Neuronal stem cell (in vitro differentiated cells): Measurements from ENCODE around the gene RARB.

ENCODE experiments used
- DNase-seq: peaks from one replicate; pipeline ENCODE4 v3.0.0-alpha.2; 2013; ENCODE audit warnings: low spot score
- H2AFZ ChIP-seq: one replicate; pipeline ENCODE4 v1.6.1; 2013; ENCODE audit warnings: mild to moderate bottlenecking, low read length, inconsistent platforms
- H2AK5ac ChIP-seq: 2 replicates; pipeline ENCODE4 v1.6.1; 2013; ENCODE audit warnings: low read depth, mild to moderate bottlenecking, inconsistent platforms, low read length, moderate library complexity, mixed read lengths
- H2BK120ac ChIP-seq: 2 replicates; pipeline ENCODE4 v1.6.1; 2013; ENCODE audit warnings: low read depth, mild to moderate bottlenecking, inconsistent platforms, low read length, moderate library complexity, mixed read lengths
- H2BK12ac ChIP-seq: one replicate; pipeline ENCODE4 v1.6.1; 2013; ENCODE audit warnings: low read length, inconsistent platforms
- H2BK15ac ChIP-seq: 2 replicates; pipeline ENCODE4 v1.6.1; 2013; ENCODE audit warnings: mild to moderate bottlenecking, low read length, inconsistent platforms, mixed read lengths
- H2BK5ac ChIP-seq: one replicate; pipeline ENCODE4 v1.6.1; 2013; ENCODE audit warnings: inconsistent platforms, mild to moderate bottlenecking, low read length, moderate library complexity
- H3K14ac ChIP-seq: one replicate; pipeline ENCODE4 v1.6.1; 2013; ENCODE audit warnings: low read length, inconsistent platforms
- H3K18ac ChIP-seq: 2 replicates; pipeline ENCODE4 v1.6.1; 2013; ENCODE audit warnings: low read length, inconsistent platforms
- H3K23ac ChIP-seq: 2 replicates; pipeline ENCODE4 v1.6.1; 2013; ENCODE audit warnings: low read depth, mild to moderate bottlenecking, mixed read lengths, low read length, inconsistent platforms; ENCODE audit not compliant: poor library complexity
- H3K27ac ChIP-seq: replicated peaks from 3 replicates; pipeline ENCODE4 v1.5.1; 2013; ENCODE audit warnings: low read length, inconsistent platforms
- H3K27me3 ChIP-seq, 3 experiments: 2 replicates each; pipeline ENCODE4 v1.6.1; 2013; ENCODE audit warnings: low read length in 3 of 3, mild to moderate bottlenecking in 2 of 3, inconsistent platforms in 1 of 3, low read depth in 1 of 3, mixed read lengths in 1 of 3, moderate library complexity in 1 of 3; ENCODE audit not compliant: control insufficient read depth in 3 of 3, insufficient read depth in 3 of 3
- H3K36me3 ChIP-seq, 2 donors: replicated peaks in 1 of 2; 2 replicates each; pipeline ENCODE4 v1.6.1; 2013; ENCODE audit warnings: low read length in 2 of 2; ENCODE audit not compliant: control insufficient read depth in 2 of 2, insufficient read depth in 2 of 2
- H3K4ac ChIP-seq: 2 replicates; pipeline ENCODE4 v1.6.1; 2013; ENCODE audit warnings: inconsistent platforms, mild to moderate bottlenecking, low read length, moderate library complexity
- H3K4me1 ChIP-seq, 2 donors: 1 replicate in 1 of 2; 2 replicates in 1 of 2; pipeline ENCODE4 v1.6.1; 2013; ENCODE audit warnings: low read length in 2 of 2, low read depth in 1 of 2; ENCODE audit not compliant: control insufficient read depth in 2 of 2, insufficient read depth in 1 of 2
- H3K4me2 ChIP-seq: one replicate; pipeline ENCODE4 v1.6.1; 2013; ENCODE audit warnings: mild to moderate bottlenecking, low read length, inconsistent platforms; ENCODE audit not compliant: insufficient read depth, poor library complexity, severe bottlenecking
- H3K4me3 ChIP-seq, 2 donors: 2 replicates each; pipeline ENCODE4 v1.5.1; 2013; ENCODE audit warnings: low read length in 2 of 2, mild to moderate bottlenecking in 2 of 2, inconsistent platforms in 1 of 2, moderate library complexity in 1 of 2
- H3K79me1 ChIP-seq: one replicate; pipeline ENCODE4 v1.6.1; 2013; ENCODE audit warnings: low read depth, mild to moderate bottlenecking, inconsistent platforms, low read length, moderate library complexity
- H3K9ac ChIP-seq: one replicate; pipeline ENCODE4 v1.6.1; 2013; ENCODE audit warnings: mild to moderate bottlenecking, low read depth, low read length, inconsistent platforms; ENCODE audit not compliant: poor library complexity
- H3K9me3 ChIP-seq, 2 donors: replicated peaks in 1 of 2; 2 replicates each; pipeline versions ENCODE3 to v1.6.1; 2013; ENCODE audit warnings: low read length in 2 of 2, mild to moderate bottlenecking in 2 of 2, inconsistent platforms in 1 of 2, low read depth in 1 of 2, mixed read lengths in 1 of 2, moderate library complexity in 1 of 2; ENCODE audit not compliant: control insufficient read depth in 2 of 2, insufficient read depth in 1 of 2
- H4K8ac ChIP-seq: one replicate; pipeline ENCODE4 v1.6.1; 2013; ENCODE audit warnings: low read depth, mild to moderate bottlenecking, inconsistent platforms, low read length, moderate library complexity
- H4K91ac ChIP-seq: one replicate; pipeline ENCODE4 v1.6.1; 2013; ENCODE audit warnings: low read length, low read depth, mild to moderate bottlenecking, inconsistent platforms; ENCODE audit not compliant: poor library complexity
- WGBS, 2 donors: extraction: QIAGEN DNeasy Blood & Tissue Kit; methylation state at CpG; one replicate each; pipeline ENCODE4 v1.1.7; 2013; ENCODE audit warnings: missing lambda C conversion rate in 2 of 2, mixed read lengths in 1 of 2; ENCODE audit not compliant: insufficient read length in 2 of 2, insufficient replicate concordance in 1 of 2; ENCODE audit errors: extremely low coverage in 2 of 2; 5-methylcytosine and 5-hydroxymethylcytosine counted together

Gene RARB

GRCh38 chr3:25547103-25547502, 119.0 kb downstream of the RARB start:
- Histone ChIP-seq H3K23ac (no peak overlapping the region), H2BK120ac (no peak overlapping the region), H3K79me1 (no peaks in the 10 kb centered on the region), H3K9me3 (no peaks in the 10 kb centered on the region), H3K4me2 (no peak overlapping the region), H3K9ac (no peak overlapping the region), H3K36me3 (no peaks in the 10 kb centered on the region), H3K4me3 (no peak overlapping the region), H3K4ac (no peak overlapping the region), H2BK5ac (no peak overlapping the region), H3K14ac (no peak overlapping the region), H4K8ac (no peak overlapping the region), H3K27ac (no peak overlapping the region), H2AFZ (no peak overlapping the region), H3K27me3 (no peaks in the 10 kb centered on the region), H4K91ac (no peak overlapping the region), H2AK5ac (no peak overlapping the region), H2BK15ac (no peak overlapping the region), H3K4me1 (peaks cover 0 to 5% of the 10 kb centered on the region in 2 donors), H3K18ac (no peak overlapping the region), H2BK12ac (no peak overlapping the region)
- DNase-seq, result no peak
- WGBS, 2 donors, result no CpG with 5 or more reads among the region's 1 CpG

DNA sequence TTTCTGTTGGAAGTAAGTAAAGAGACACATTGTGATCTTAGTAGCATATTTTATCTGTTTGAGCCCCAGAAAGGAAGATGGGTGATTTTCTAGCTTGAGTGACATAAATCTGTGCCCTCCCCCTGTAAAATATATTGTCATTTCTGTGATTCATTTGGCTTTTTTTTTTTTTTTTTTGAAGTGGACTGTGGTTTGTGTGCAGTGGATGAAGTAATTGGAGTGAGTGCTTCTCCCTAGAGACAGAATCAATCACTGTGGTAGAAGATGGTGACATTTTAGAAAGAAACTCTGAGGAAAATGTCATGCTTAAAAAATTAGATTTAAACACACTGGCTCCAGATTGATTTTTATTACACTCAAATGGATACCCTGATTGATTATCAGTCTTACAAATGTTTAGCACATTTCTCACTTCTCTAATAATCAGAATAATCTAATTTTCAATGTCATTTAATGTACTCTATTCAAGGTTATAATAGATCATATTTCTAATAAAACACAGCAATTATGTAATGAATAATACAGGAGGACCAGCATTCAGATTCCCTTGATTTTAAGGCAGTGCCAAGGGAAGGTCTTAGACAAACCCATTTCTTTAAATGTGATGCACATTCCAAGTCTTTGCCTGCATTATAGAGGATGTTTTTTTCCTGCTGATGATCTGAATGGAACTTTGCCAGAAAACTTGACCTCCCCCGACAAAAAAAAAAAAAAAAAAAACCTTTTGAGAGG, 120.0 kb downstream of the RARB start:
- Histone ChIP-seq H3K9ac (no peak overlapping the region), H2AFZ (no peak overlapping the region), H2BK5ac (no peak overlapping the region), H4K91ac (no peak overlapping the region), H3K4me2 (no peak overlapping the region), H3K27ac (no peak overlapping the region), H2BK120ac (no peak overlapping the region), H2AK5ac (no peak overlapping the region), H3K23ac (no peak overlapping the region), H2BK12ac (no peak overlapping the region), H4K8ac (no peak overlapping the region), H3K4me1 (peaks cover 0 to 5% of the 10 kb centered on the region in 2 donors), H2BK15ac (no peak overlapping the region), H3K79me1 (no peaks in the 10 kb centered on the region), H3K36me3 (no peaks in the 10 kb centered on the region), H3K4me3 (no peak overlapping the region), H3K27me3 (no peaks in the 10 kb centered on the region), H3K18ac (no peak overlapping the region), H3K14ac (no peak overlapping the region), H3K9me3 (no peaks in the 10 kb centered on the region), H3K4ac (no peak overlapping the region)
- no CpG with 5 or more reads among the region's 1 CpG for WGBS, 2 donors
- DNase-seq, result no peak

- no peaks in the 10 kb centered on the region for H3K9me3 ChIP-seq
- no peak overlapping the region for H3K4ac ChIP-seq
- no peak overlapping the region for H2AK5ac ChIP-seq
- no peak overlapping the region for H3K14ac ChIP-seq
- no peak overlapping the region for H4K8ac ChIP-seq
- no peaks in the 10 kb centered on the region for H3K27me3 ChIP-seq
- H2BK120ac ChIP-seq, result no peak overlapping the region
- H2BK12ac ChIP-seq, result no peak overlapping the region
- no peaks in the 10 kb centered on the region for H3K79me1 ChIP-seq
- H3K4me2 ChIP-seq, result no peak overlapping the region
- no peak overlapping the region for H3K23ac ChIP-seq
- H3K18ac ChIP-seq, result no peak overlapping the region
- H3K36me3 ChIP-seq, result no peaks in the 10 kb centered on the region
- no peak overlapping the region for H2AFZ ChIP-seq
- H4K91ac ChIP-seq, result no peak overlapping the region
- no peak overlapping the region for H3K9ac ChIP-seq
- no peak overlapping the region for H3K27ac ChIP-seq
- WGBS, 2 donors, result no CpG with 5 or more reads among the region's 2 CpGs
- H2BK5ac ChIP-seq, result no peak overlapping the region
- H2BK15ac ChIP-seq, result no peak overlapping the region
- no peak for DNase-seq
- no peak overlapping the region for H3K4me3 ChIP-seq
- H3K4me1 ChIP-seq, result peaks cover 0 to 5% of the 10 kb centered on the region in 2 donors
These were observed 120.8 kb downstream of the RARB start for GRCh38 chr3:25548836-25549235.

DNA sequence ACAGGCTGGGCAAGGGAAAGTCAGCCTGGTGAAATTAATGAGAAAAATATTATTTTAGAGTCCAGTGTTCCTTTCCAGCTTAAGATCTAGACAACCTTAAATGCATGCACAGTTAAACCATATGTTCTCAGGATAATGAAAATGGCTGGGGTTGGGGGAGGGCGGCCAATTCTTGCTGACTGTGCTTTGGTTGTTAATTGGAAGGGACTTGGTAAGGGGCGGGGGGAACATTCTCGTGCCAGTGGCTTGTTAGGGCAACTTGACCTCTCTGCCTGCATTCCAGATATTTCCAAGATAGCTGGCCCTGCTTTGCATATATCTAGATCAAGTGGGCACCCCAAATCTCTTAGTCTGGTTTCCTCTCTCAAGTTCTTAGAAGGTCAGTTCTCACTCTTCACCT, 124.2 kb downstream of the RARB start:
- no CpG with 5 or more reads among the region's 3 CpGs for WGBS, 2 donors
- Histone ChIP-seq H2AK5ac (no peak overlapping the region), H3K4me1 (peaks cover 0 to 4% of the 10 kb centered on the region in 2 donors), H4K8ac (no peak overlapping the region), H2BK15ac (no peak overlapping the region), H2BK5ac (no peak overlapping the region), H3K79me1 (no peaks in the 10 kb centered on the region), H3K27me3 (no peaks in the 10 kb centered on the region), H2AFZ (no peak overlapping the region), H4K91ac (no peak overlapping the region), H3K4ac (no peak overlapping the region), H2BK12ac (no peak overlapping the region), H3K23ac (no peak overlapping the region), H3K9me3 (no peaks in the 10 kb centered on the region), H3K36me3 (no peaks in the 10 kb centered on the region), H3K27ac (no peak overlapping the region), H2BK120ac (no peak overlapping the region), H3K14ac (no peak overlapping the region), H3K4me3 (no peak overlapping the region), H3K4me2 (no peak overlapping the region), H3K9ac (no peak overlapping the region), H3K18ac (no peak overlapping the region)
- no peak for DNase-seq
